Brain microvascular endothelial cell (primary cell): ENCODE measurements around the gene EEF1G.
"Not testable (repeated sequence)": the region's sequence is repeated elsewhere in the genome, so short reads cannot be mapped to it uniquely, and the experiment has no call there.

Experiments used
- DNase-seq: peaks from one replicate; pipeline ENCODE4 v3.0.0-alpha.2; 2020
- H3K27ac ChIP-seq: fragments of 250-450 bp; sonication (Bioruptor Pico); 2 replicates; pipeline ENCODE4 v1.5.1; 2020; ENCODE audit warnings: mild to moderate bottlenecking, moderate library complexity
- H3K27me3 ChIP-seq: fragments of 250-450 bp; sonication (Bioruptor Pico); replicated peaks from 2 replicates; pipeline ENCODE4 v1.5.1; 2020; ENCODE audit warnings: mild to moderate bottlenecking
- H3K36me3 ChIP-seq: fragments of 250-450 bp; sonication (Bioruptor Pico); replicated peaks from 2 replicates; pipeline ENCODE4 v1.5.1; 2020; ENCODE audit warnings: mild to moderate bottlenecking
- H3K4me3 ChIP-seq: 2 replicates; pipeline ENCODE4 v1.5.1; 2011; ENCODE audit warnings: low read depth, mild to moderate bottlenecking, control low read depth, low read length, moderate library complexity
- in situ Hi-C: cut with HindIII; loops from 2 replicates; pipeline ENCODE4 v1.10.0; 2017; ENCODE audit warnings: low sequenced_read_pairs, low pct_ligation_motif_present
- TF ChIP-seq, protein P1 (sequence below): IDR thresholded peaks from 2 replicates; pipeline ENCODE4 v1.5.1; 2011; ENCODE audit warnings: low read depth, mild to moderate bottlenecking, moderate library complexity, low read length, control low read depth, inconsistent platforms; ENCODE audit errors: missing control alignments

Gene EEF1G

GRCh38 chr11:62588966-62589637 lies 15.4 kb upstream of the EEF1G start:
- TF ChIP-seq, protein P1, sequence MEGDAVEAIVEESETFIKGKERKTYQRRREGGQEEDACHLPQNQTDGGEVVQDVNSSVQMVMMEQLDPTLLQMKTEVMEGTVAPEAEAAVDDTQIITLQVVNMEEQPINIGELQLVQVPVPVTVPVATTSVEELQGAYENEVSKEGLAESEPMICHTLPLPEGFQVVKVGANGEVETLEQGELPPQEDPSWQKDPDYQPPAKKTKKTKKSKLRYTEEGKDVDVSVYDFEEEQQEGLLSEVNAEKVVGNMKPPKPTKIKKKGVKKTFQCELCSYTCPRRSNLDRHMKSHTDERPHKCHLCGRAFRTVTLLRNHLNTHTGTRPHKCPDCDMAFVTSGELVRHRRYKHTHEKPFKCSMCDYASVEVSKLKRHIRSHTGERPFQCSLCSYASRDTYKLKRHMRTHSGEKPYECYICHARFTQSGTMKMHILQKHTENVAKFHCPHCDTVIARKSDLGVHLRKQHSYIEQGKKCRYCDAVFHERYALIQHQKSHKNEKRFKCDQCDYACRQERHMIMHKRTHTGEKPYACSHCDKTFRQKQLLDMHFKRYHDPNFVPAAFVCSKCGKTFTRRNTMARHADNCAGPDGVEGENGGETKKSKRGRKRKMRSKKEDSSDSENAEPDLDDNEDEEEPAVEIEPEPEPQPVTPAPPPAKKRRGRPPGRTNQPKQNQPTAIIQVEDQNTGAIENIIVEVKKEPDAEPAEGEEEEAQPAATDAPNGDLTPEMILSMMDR, result peak; percentile 64
- in situ Hi-C loops, result no loop called here
- H3K27me3 ChIP-seq, result no peaks in the 10 kb centered on the region
- no peak overlapping the region for H3K27ac ChIP-seq
- peak; percentile 50 for DNase-seq
- H3K36me3 ChIP-seq, result peaks cover 30% of the 10 kb centered on the region
- no peak overlapping the region for H3K4me3 ChIP-seq

- DNase-seq, in situ Hi-C loops, H3K27me3 ChIP-seq, H3K27ac ChIP-seq, H3K4me3 ChIP-seq: not testable (repeated sequence)
- peaks cover 28% of the 10 kb centered on the region for H3K36me3 ChIP-seq
Observed at GRCh38 chr11:62585356-62585755, 11.7 kb upstream of the EEF1G start.

- H3K27me3 ChIP-seq, H3K27ac ChIP-seq, H3K4me3 ChIP-seq, in situ Hi-C loops, DNase-seq: not testable (repeated sequence)
- peaks cover 28% of the 10 kb centered on the region for H3K36me3 ChIP-seq
Observed at GRCh38 chr11:62581735-62582134, 8.0 kb upstream of the EEF1G start.

- Histone ChIP-seq H3K36me3 (peaks cover 22% of the 10 kb centered on the region), H3K27me3 (no peaks in the 10 kb centered on the region), H3K27ac (no peak overlapping the region), H3K4me3 (no peak overlapping the region)
- in situ Hi-C loops, result no loop called here
- TF ChIP-seq, protein P1, result no peak
- DNase-seq, result no peak
Observed at GRCh38 chr11:62580959-62581715, 7.4 kb upstream of the EEF1G start.

- Histone ChIP-seq H3K4me3 (no peak overlapping the region), H3K27me3 (no peaks in the 10 kb centered on the region), H3K36me3 (peaks cover 20% of the 10 kb centered on the region), H3K27ac (no peak overlapping the region)
- in situ Hi-C loops, result no loop called here
- DNase-seq, result no peak
- TF ChIP-seq, protein P1, result no peak
Observed at GRCh38 chr11:62579252-62579651, 5.6 kb upstream of the EEF1G start.

DNA sequence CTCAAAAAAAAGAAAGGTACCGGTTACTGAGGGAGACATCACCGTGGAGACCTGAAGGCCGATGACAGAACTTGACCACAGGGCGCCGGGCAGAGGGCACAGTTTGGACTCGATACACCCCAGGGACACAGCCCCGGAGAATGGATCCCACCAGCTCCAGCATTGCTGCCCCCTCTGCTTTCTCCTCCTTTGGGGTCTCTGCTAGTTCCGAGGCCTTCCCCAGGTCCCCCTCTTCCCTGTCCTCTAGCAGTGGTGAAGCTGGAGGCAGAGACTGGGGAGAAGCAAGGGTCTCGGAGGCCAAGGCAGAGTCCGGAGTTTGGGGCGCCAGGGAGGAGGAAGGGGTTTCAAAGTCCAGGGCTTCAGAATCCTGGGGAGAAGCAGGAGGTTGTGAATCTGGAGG lies 4.8 kb upstream of the EEF1G start:
- Histone ChIP-seq H3K27me3 (no peaks in the 10 kb centered on the region), H3K27ac (no peak overlapping the region), H3K4me3 (no peak overlapping the region), H3K36me3 (peaks cover 20% of the 10 kb centered on the region)
- no peak for DNase-seq
- in situ Hi-C loops, result no loop called here
- TF ChIP-seq, protein P1, result no peak
